AG10803 (cell line): ENCODE measurements around the gene MRGPRE.

ENCODE experiments used
- DNase-seq: peaks from one replicate; pipeline ENCODE4 v3.0.0; 2010; ENCODE audit warnings: low read depth
- H3K4me3 ChIP-seq: 2 replicates; pipeline ENCODE4 v1.5.1; 2011; ENCODE audit warnings: mild to moderate bottlenecking, low read length, control low read depth
- CTCF ChIP-seq: conservative IDR thresholded peaks from 2 replicates; pipeline ENCODE4 v1.5.1; 2011; ENCODE audit warnings: mild to moderate bottlenecking, low read length, control low read depth, inconsistent platforms

MRGPRE gene

GRCh38 chr11:3223932-3224381 lies 8.3 kb downstream of the MRGPRE start:
- no peak overlapping the region for H3K4me3 ChIP-seq
- DNase-seq: no peak
- TF ChIP-seq CTCF: no peak

GRCh38 chr11:3222941-3223915 lies 9.0 kb downstream of the MRGPRE start:
- no peak for TF ChIP-seq CTCF
- no peak overlapping the region for H3K4me3 ChIP-seq

GRCh38 chr11:3222003-3222855 lies 10.0 kb downstream of the MRGPRE start:
- no peak overlapping the region for H3K4me3 ChIP-seq
- DNase-seq: no peak
- TF ChIP-seq CTCF: no peak

More at GRCh38 chr11:3222941-3223915, 9.0 kb downstream of the MRGPRE start:
- no peak for DNase-seq

GRCh38 chr11:3221408-3222002 lies 10.7 kb downstream of the MRGPRE start:
- no peak overlapping the region for H3K4me3 ChIP-seq
- no peak for DNase-seq

GRCh38 chr11:3220521-3221407 lies 11.5 kb downstream of the MRGPRE start:
- H3K4me3 ChIP-seq: no peak overlapping the region
- DNase-seq: no peak
- TF ChIP-seq CTCF: no peak

More at GRCh38 chr11:3221408-3222002, 10.7 kb downstream of the MRGPRE start:
- no peak for TF ChIP-seq CTCF

GRCh38 chr11:3220101-3220500 lies 12.1 kb downstream of the MRGPRE start:
- TF ChIP-seq CTCF: no peak
- DNase-seq: no peak
- H3K4me3 ChIP-seq: no peak overlapping the region
